Measurements from ENCODE around the gene ZBTB7C. TPM values are rescaled to one million over a fixed set of nuclear protein-coding genes. Genes with fewer than 3 reads are reported as not detected.

ZBTB7C gene
- total and polyA plus RNA-seq, 2 of the 8 experiments (the other 6 are each of a cell fraction or from before 2014, with no cell fraction given): 0.15 to 0.45 TPM

DNA sequence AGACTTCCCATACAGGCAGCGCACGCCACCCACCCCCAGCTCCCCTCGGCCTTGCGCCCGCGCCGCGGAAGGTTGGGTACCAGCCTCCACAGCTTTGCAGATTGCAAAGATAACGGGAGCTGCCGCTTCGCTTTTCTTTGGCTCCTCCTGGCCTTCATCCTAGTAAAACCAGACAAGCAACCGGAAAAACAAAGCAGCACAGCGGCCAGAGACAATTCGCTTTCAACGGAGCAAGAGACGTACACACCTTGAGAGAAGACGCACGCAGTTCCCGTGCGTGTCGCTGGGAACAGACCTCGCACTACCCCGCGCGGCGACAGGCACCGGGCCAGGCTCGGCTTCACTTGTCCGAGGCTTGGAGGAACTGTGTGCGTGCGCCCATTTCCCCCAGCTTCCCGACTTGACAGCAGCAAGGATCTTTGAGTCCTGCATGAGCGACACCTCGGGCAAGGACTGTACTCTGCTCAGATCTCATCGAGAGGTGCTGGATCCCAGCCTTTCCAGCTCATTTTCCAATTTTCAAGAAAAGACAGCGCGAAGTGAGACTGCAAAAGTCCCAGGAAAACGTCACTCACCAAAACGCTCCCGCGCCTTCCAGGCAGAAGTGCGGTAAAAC is 964 bp downstream of the ZBTB7C start (continued):
- TF ChIP-seq HDAC2 (IDR thresholded peaks at IDR 0.05; ENCODE audit: borderline replicate concordance in 1 of 2, low read depth in 2 of 2, low read length in 2 of 2) (no peak), EGR1 (IDR thresholded peaks at IDR 0.05; ENCODE audit: borderline replicate concordance, low read depth, low read length) (no peak), CREB1 (IDR thresholded peaks at IDR 0.05) (no peak), POLR2AphosphoS5 (IDR thresholded peaks at IDR 0.05; ENCODE audit: low read depth, low read length) (no peak), SIX5 (IDR thresholded peaks at IDR 0.05; ENCODE audit: low read depth, low read length) (no peak), GABPA (IDR thresholded peaks at IDR 0.05; ENCODE audit: borderline replicate concordance, insufficient read depth, low read length) (no peak), EZH2 (IDR thresholded peaks at IDR 0.05; ENCODE audit: low read depth, low read length, severe bottlenecking) (peak; percentile 96), SUZ12 (IDR thresholded peaks at IDR 0.05; ENCODE audit: low read length) (peak; percentile 98), CEBPB (IDR thresholded peaks at IDR 0.05; ENCODE audit: low read depth, low read length) (no peak), RFX5 (IDR thresholded peaks at IDR 0.05; ENCODE audit: borderline replicate concordance, low read depth, low read length) (no peak), RNF2 (IDR thresholded peaks at IDR 0.05; ENCODE audit: borderline replicate concordance, low read depth, low read length, missing control alignments, poor library complexity, severe bottlenecking) (peak; percentile 26)
